Subcutaneous abdominal adipose tissue (tissue), 5 donors: Measurements from ENCODE around the gene ZRANB3.
"Not testable (repeated sequence)": the region's sequence is repeated elsewhere in the genome, so short reads cannot be mapped to it uniquely, and the experiment has no call there.

ENCODE experiments used
- H3K27ac ChIP-seq: one replicate; pipeline ENCODE4 v1.7.0; 2013; ENCODE audit warnings: low read depth, mild to moderate bottlenecking, inconsistent platforms, low read length, moderate library complexity
- H3K27me3 ChIP-seq, 5 donors: one replicate each; pipeline ENCODE4 v1.7.0; 2013; ENCODE audit warnings: low read length in 5 of 5, inconsistent platforms in 1 of 5; ENCODE audit not compliant: control insufficient read depth in 5 of 5, insufficient read depth in 4 of 5
- H3K36me3 ChIP-seq, 5 donors: one replicate each; pipeline ENCODE4 v1.7.0; 2013; ENCODE audit warnings: low read length in 5 of 5; ENCODE audit not compliant: control insufficient read depth in 5 of 5, insufficient read depth in 5 of 5
- H3K4me1 ChIP-seq, 5 donors: one replicate each; pipeline ENCODE4 v1.7.0; 2013; ENCODE audit warnings: low read length in 5 of 5, mild to moderate bottlenecking in 3 of 5, moderate library complexity in 1 of 5; ENCODE audit not compliant: control insufficient read depth in 5 of 5, insufficient read depth in 5 of 5
- H3K4me3 ChIP-seq, 5 donors: one replicate each; pipeline ENCODE4 v1.7.0; 2013; ENCODE audit warnings: low read length in 5 of 5, low read depth in 1 of 5
- H3K9ac ChIP-seq, 5 donors: one replicate each; pipeline ENCODE4 v1.7.0; 2013; ENCODE audit warnings: low read length in 5 of 5, mild to moderate bottlenecking in 4 of 5, moderate library complexity in 3 of 5
- H3K9me3 ChIP-seq, 5 donors: one replicate each; pipeline ENCODE4 v1.7.0; 2013; ENCODE audit warnings: low read length in 5 of 5; ENCODE audit not compliant: control insufficient read depth in 5 of 5
- donor health status: healthy.
- donor health status: healthy.
- donor health status: healthy.
- donor health status: healthy.
- donor health status: healthy.

ZRANB3 gene

GRCh38 chr2:135373702-135374101 lies 157.3 kb downstream of the ZRANB3 start:
- Histone ChIP-seq H3K4me1 (no peaks in the 10 kb centered on the region), H3K27ac (no peak overlapping the region), H3K9me3 (peaks cover 0 to 3% (median 0%) of the 10 kb centered on the region in 5 donors), H3K27me3 (no peaks in the 10 kb centered on the region), H3K9ac (no peak overlapping the region), H3K4me3 (no peak overlapping the region), H3K36me3 (no peaks in the 10 kb centered on the region)

- H3K36me3 ChIP-seq, result peaks cover 0 to 12% (median 0%) of the 10 kb centered on the region in 5 donors
- no peaks in the 10 kb centered on the region for H3K4me1 ChIP-seq
- H3K9me3 ChIP-seq, result peaks cover 4 to 17% (median 7%) of the 10 kb centered on the region in 5 donors
- H3K9ac ChIP-seq, result no peak overlapping the region
- H3K27ac ChIP-seq, result no peak overlapping the region
- H3K4me3 ChIP-seq, result no peak overlapping the region
- no peaks in the 10 kb centered on the region for H3K27me3 ChIP-seq
These were observed 181.1 kb downstream of the ZRANB3 start for GRCh38 chr2:135349941-135350340.

- peak overlapping the region in 1 of 5 donors; percentile 3 for H3K4me3 ChIP-seq
- H3K36me3 ChIP-seq, result peaks cover 0 to 12% (median 0%) of the 10 kb centered on the region in 5 donors
- H3K9ac ChIP-seq, H3K27ac ChIP-seq, H3K27me3 ChIP-seq, H3K4me1 ChIP-seq: not testable (repeated sequence)
- H3K9me3 ChIP-seq, result peaks cover 4 to 17% (median 7%) of the 10 kb centered on the region in 5 donors
These were observed 182.8 kb downstream of the ZRANB3 start for GRCh38 chr2:135348096-135348704.

GRCh38 chr2:135337071-135337470 lies 193.9 kb downstream of the ZRANB3 start:
- H3K4me1 ChIP-seq, result no peaks in the 10 kb centered on the region
- no peaks in the 10 kb centered on the region for H3K27me3 ChIP-seq
- H3K9ac ChIP-seq, result no peak overlapping the region
- H3K27ac ChIP-seq, result no peak overlapping the region
- no peak overlapping the region for H3K4me3 ChIP-seq
- H3K9me3 ChIP-seq, result peaks cover 0 to 2% (median 0%) of the 10 kb centered on the region in 5 donors
- no peaks in the 10 kb centered on the region for H3K36me3 ChIP-seq

- Histone ChIP-seq H3K27ac (no peak overlapping the region), H3K36me3 (no peaks in the 10 kb centered on the region), H3K4me1 (no peaks in the 10 kb centered on the region), H3K4me3 (no peak overlapping the region), H3K9me3 (peaks cover 0 to 2% (median 0%) of the 10 kb centered on the region in 5 donors), H3K9ac (no peak overlapping the region), H3K27me3 (no peaks in the 10 kb centered on the region)
These were observed 195.8 kb downstream of the ZRANB3 start for GRCh38 chr2:135335256-135335655.

GRCh38 chr2:135327146-135327545 lies 203.9 kb downstream of the ZRANB3 start:
- Histone ChIP-seq H3K27ac (no peak overlapping the region), H3K4me1 (no peaks in the 10 kb centered on the region), H3K4me3 (no peak overlapping the region), H3K9me3 (peaks cover 0 to 5% (median 0%) of the 10 kb centered on the region in 5 donors), H3K36me3 (no peaks in the 10 kb centered on the region), H3K27me3 (no peaks in the 10 kb centered on the region), H3K9ac (no peak overlapping the region)

- Histone ChIP-seq H3K36me3 (no peaks in the 10 kb centered on the region), H3K27ac (no peak overlapping the region), H3K9ac (no peak overlapping the region), H3K27me3 (no peaks in the 10 kb centered on the region), H3K9me3 (peaks cover 0 to 3% (median 0%) of the 10 kb centered on the region in 5 donors), H3K4me1 (no peaks in the 10 kb centered on the region), H3K4me3 (no peak overlapping the region)
These were observed 210.3 kb downstream of the ZRANB3 start for GRCh38 chr2:135320465-135321355.

- Histone ChIP-seq H3K27ac (no peak overlapping the region), H3K36me3 (no peaks in the 10 kb centered on the region), H3K4me3 (no peak overlapping the region), H3K27me3 (no peaks in the 10 kb centered on the region), H3K9me3 (no peaks in the 10 kb centered on the region), H3K9ac (no peak overlapping the region), H3K4me1 (no peaks in the 10 kb centered on the region)
These were observed 212.2 kb downstream of the ZRANB3 start for GRCh38 chr2:135318808-135319207.

GRCh38 chr2:135317375-135317774 lies 213.6 kb downstream of the ZRANB3 start:
- Histone ChIP-seq H3K27ac (no peak overlapping the region), H3K9ac (no peak overlapping the region), H3K27me3 (no peaks in the 10 kb centered on the region), H3K4me3 (no peak overlapping the region), H3K36me3 (no peaks in the 10 kb centered on the region), H3K4me1 (no peaks in the 10 kb centered on the region), H3K9me3 (no peaks in the 10 kb centered on the region)

GRCh38 chr2:135311962-135312361 lies 219.1 kb downstream of the ZRANB3 start:
- H3K9me3 ChIP-seq, result no peaks in the 10 kb centered on the region
- no peaks in the 10 kb centered on the region for H3K36me3 ChIP-seq
- H3K9ac ChIP-seq, result no peak overlapping the region
- H3K4me1 ChIP-seq, result no peaks in the 10 kb centered on the region
- no peaks in the 10 kb centered on the region for H3K27me3 ChIP-seq
- no peak overlapping the region for H3K27ac ChIP-seq
- no peak overlapping the region for H3K4me3 ChIP-seq
